Lower lobe of right lung (tissue), 2 donors: ENCODE data around the gene TTC23L. TPM values are rescaled to one million over a fixed set of nuclear protein-coding genes. Genes with fewer than 3 reads are reported as not detected.

Experiments
- ATAC-seq, 2 donors: fragments of 200-7000 bp; cut with Tn5 transposase; one replicate each; pipeline ENCODE4 v1.9.1; 2020 to 2022; ENCODE audit warnings: mild to moderate bottlenecking in 2 of 2, moderate library complexity in 2 of 2
- DNase-seq: peaks from one replicate; pipeline ENCODE4 v3.0.0-alpha.2; 2020
- H3K27ac ChIP-seq: fragments of 200-600 bp; one replicate; pipeline ENCODE4 v1.8.0; 2022
- H3K27me3 ChIP-seq: fragments of 200-600 bp; one replicate; pipeline ENCODE4 v1.8.0; 2022; ENCODE audit warnings: low read depth
- H3K36me3 ChIP-seq: fragments of 200-600 bp; one replicate; pipeline ENCODE4 v1.8.0; 2022; ENCODE audit warnings: mild to moderate bottlenecking
- H3K4me1 ChIP-seq: fragments of 200-600 bp; one replicate; pipeline ENCODE4 v1.8.0; 2022
- H3K4me3 ChIP-seq: fragments of 200-600 bp; one replicate; pipeline ENCODE4 v1.8.0; 2022; ENCODE audit warnings: mild to moderate bottlenecking
- H3K9me3 ChIP-seq: fragments of 200-600 bp; one replicate; pipeline ENCODE4 v1.8.0; 2022
- intact Hi-C: fragments of 100-400 bp; cut with DNase I; formaldehyde crosslinking; loops from one replicate; pipeline ENCODE4 v1.11.0; 2022
- total RNA-seq: library from RNA; stranded (reverse); fragmentation: NEBNext Ultra II Directional; extraction: Animal tissue kit (Norgen Biotek cat#: 25700); gene quantifications from one replicate; pipeline ENCODE4 v1.2.1, GENCODE V29; 2021
- TF ChIP-seq, protein P1 (sequence below): fragments of 200-600 bp; IDR thresholded peaks from one replicate; pipeline ENCODE4 v1.8.0; 2022; ENCODE audit warnings: antibody characterized with exemption, mild to moderate bottlenecking
- donor health status: DM: no; HTN: yes; CAD: no; lungs with severe emphysema.

TTC23L gene
- total RNA-seq, 1 donor from 2014 or later = 1.3 TPM

DNA sequence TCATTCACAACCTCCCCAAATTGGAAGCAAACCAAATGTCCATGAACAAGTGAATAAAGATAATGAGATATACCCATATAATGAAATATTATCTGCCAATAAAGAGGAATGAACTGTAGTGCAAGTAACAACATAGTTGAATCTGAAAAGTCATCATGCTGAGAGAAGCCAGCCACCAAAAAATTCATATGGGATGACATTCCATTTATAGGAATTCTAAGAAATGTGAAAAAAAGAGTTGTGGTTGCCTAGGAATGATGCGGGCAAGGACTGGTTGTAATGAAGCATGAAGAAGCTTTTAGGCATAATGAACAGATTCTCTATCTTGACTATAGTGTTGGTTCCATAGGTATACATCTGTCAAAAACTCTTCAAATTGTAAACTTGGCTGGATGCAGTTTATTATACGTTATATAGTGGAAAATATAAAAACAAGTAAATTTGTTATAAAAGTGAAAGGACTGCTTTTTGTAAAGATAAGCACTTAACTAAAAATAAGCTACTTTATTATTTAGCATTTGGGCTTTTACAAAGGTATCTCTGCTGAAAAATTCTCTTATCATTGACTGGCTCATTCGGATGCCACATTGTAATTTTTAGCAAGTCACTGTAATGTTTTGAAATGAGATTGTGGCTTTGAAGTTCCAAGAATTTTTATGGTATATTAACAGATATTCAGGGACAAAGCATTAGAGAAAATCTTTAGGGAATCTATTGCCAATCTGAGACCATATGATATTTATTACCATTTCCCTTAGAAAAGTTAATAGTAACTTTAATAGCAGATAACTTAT lies 21.2 kb upstream of the TTC23L start:
- ATAC-seq = no peak
- intact Hi-C loops = no loop called here
- Histone ChIP-seq H3K36me3 (peaks cover 45% of the 10 kb centered on the region), H3K27me3 (no peaks in the 10 kb centered on the region), H3K9me3 (no peaks in the 10 kb centered on the region), H3K4me1 (no peaks in the 10 kb centered on the region), H3K27ac (no peak overlapping the region), H3K4me3 (no peak overlapping the region)
- TF ChIP-seq, protein P1, sequence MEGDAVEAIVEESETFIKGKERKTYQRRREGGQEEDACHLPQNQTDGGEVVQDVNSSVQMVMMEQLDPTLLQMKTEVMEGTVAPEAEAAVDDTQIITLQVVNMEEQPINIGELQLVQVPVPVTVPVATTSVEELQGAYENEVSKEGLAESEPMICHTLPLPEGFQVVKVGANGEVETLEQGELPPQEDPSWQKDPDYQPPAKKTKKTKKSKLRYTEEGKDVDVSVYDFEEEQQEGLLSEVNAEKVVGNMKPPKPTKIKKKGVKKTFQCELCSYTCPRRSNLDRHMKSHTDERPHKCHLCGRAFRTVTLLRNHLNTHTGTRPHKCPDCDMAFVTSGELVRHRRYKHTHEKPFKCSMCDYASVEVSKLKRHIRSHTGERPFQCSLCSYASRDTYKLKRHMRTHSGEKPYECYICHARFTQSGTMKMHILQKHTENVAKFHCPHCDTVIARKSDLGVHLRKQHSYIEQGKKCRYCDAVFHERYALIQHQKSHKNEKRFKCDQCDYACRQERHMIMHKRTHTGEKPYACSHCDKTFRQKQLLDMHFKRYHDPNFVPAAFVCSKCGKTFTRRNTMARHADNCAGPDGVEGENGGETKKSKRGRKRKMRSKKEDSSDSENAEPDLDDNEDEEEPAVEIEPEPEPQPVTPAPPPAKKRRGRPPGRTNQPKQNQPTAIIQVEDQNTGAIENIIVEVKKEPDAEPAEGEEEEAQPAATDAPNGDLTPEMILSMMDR = no peak
- DNase-seq = no peak

DNA sequence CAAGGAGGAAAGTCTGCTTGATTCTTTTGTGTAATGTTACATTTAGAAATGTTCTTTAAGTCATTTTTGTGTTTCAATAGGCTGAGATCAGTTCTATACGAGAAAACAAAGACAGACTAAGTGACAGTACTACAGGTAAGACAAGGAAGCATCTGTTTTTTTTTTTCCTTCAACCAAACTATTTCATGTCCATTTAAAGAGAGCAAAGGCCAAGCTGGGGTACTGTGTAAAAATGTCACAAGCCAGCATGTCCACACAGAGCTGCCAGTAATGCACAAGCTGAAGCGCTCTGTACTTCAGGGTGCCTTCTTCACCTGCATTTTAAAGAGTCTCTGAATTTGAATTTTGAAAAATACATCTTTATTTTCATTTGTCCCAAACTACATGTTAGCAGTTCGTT lies 20.2 kb upstream of the TTC23L start:
- intact Hi-C loops = no loop called here
- DNase-seq = no peak
- TF ChIP-seq, protein P1 = no peak
- Histone ChIP-seq H3K9me3 (no peaks in the 10 kb centered on the region), H3K36me3 (peaks cover 51% of the 10 kb centered on the region), H3K4me1 (no peaks in the 10 kb centered on the region), H3K27me3 (no peaks in the 10 kb centered on the region), H3K4me3 (no peak overlapping the region), H3K27ac (no peak overlapping the region)
- ATAC-seq = no peak

DNA sequence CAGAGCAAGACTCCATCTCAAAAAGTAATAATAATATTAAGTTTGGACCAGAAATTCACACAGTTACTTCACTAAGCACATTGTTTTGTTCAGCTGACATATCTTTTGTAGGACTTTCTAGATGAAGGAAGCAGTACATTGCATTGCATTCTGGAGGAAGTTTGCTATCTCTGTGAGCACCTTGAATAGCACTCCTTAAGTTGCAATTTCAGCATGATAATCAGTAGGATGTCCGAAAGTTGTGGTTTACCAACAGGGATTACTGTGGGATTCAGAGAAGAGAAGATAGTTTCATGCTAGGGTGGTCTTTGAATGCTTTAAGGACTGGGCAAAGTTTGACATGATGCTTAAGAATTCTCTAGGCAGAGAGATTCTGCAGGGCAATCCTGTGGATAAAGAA lies 18.4 kb upstream of the TTC23L start:
- no peak for ATAC-seq
- TF ChIP-seq, protein P1 = no peak
- H3K4me1 ChIP-seq = no peaks in the 10 kb centered on the region
- H3K4me3 ChIP-seq = no peak overlapping the region
- intact Hi-C loops = no loop called here
- DNase-seq = no peak
- no peaks in the 10 kb centered on the region for H3K27me3 ChIP-seq
- peaks cover 52% of the 10 kb centered on the region for H3K36me3 ChIP-seq
- H3K27ac ChIP-seq = no peak overlapping the region
- H3K9me3 ChIP-seq = no peaks in the 10 kb centered on the region

DNA sequence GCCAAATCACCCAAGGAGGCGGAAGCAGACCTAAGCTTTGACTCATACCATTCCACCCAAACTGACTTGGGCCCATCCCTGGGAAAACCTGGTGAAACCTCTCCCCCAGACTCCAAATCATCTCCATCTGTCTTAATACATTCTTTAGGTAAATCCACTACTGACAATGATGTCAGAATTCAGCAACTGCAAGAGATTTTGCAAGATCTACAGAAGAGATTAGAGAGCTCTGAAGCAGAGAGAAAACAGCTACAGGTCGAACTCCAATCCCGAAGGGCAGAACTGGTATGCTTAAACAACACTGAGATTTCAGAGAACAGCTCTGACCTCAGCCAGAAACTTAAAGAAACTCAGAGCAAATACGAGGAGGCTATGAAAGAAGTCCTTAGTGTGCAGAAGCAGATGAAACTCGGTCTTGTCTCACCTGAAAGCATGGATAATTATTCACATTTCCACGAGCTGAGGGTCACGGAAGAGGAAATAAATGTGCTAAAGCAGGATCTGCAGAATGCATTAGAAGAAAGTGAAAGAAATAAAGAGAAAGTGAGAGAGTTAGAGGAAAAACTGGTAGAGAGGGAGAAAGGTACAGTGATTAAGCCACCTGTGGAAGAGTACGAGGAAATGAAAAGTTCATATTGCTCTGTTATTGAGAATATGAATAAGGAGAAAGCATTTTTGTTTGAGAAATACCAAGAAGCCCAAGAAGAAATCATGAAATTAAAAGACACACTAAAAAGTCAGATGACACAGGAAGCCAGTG lies 15.8 kb upstream of the TTC23L start:
- no peak for ATAC-seq
- Histone ChIP-seq H3K27ac (no peak overlapping the region), H3K4me1 (no peaks in the 10 kb centered on the region), H3K27me3 (no peaks in the 10 kb centered on the region), H3K36me3 (peaks cover 67% of the 10 kb centered on the region), H3K9me3 (no peaks in the 10 kb centered on the region), H3K4me3 (no peak overlapping the region)
- TF ChIP-seq, protein P1 = no peak
- DNase-seq = no peak
- intact Hi-C loops = no loop called here

DNA sequence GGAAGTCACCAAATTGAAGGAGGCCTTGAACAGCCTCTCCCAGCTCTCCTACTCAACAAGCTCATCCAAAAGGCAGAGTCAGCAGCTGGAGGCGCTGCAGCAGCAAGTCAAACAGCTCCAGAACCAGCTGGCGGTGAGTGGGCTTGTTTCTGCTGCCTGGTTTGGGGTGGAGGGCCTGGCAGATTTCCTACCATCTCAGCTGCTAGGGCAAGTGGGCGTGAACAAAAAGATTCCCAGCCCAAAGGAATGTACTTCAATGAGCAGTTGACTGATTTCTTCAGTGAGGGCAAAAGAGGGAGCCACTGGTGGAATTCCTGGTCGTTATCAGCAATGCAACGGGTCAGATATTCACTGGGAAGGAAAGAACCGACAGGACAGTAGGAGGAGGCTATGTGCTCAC lies 12.6 kb upstream of the TTC23L start:
- Histone ChIP-seq H3K36me3 (peaks cover 79% of the 10 kb centered on the region), H3K4me3 (no peak overlapping the region), H3K27me3 (no peaks in the 10 kb centered on the region), H3K9me3 (no peaks in the 10 kb centered on the region), H3K4me1 (no peaks in the 10 kb centered on the region), H3K27ac (no peak overlapping the region)
- TF ChIP-seq, protein P1 = no peak
- DNase-seq = no peak
- peak; percentile 38 to 48 for ATAC-seq
- intact Hi-C loops = no loop called here
